CD14-positive monocyte (primary cell): ENCODE results near the gene AKT1S1. TPM values are rescaled to one million over a fixed set of nuclear protein-coding genes. Genes with fewer than 3 reads are reported as not detected.

Source experiments
- DNase-seq, 3 donors: peaks; one replicate each; pipeline ENCODE4 v3.0.0-alpha.2; 2011 to 2022
- H2AFZ ChIP-seq: 2 replicates; pipeline ENCODE4 v1.6.0; 2012; ENCODE audit warnings: mild to moderate bottlenecking, low read depth, low read length, inconsistent platforms; ENCODE audit not compliant: insufficient read depth, poor library complexity, severe bottlenecking
- H3K27ac ChIP-seq, 2 donors: 1 replicate in 1 of 2; 2 replicates in 1 of 2; pipeline ENCODE4 v1.5.1; 2012 to 2013; ENCODE audit warnings: low read length in 2 of 2, control low read depth in 1 of 2, inconsistent platforms in 1 of 2, low read depth in 1 of 2, mild to moderate bottlenecking in 1 of 2
- H3K27me3 ChIP-seq, 2 donors: one replicate each; pipeline versions ENCODE4 v1.6.0 to v1.6.1; 2011 to 2013; ENCODE audit warnings: low read length in 2 of 2; ENCODE audit not compliant: control insufficient read depth in 2 of 2, insufficient read depth in 2 of 2
- H3K36me3 ChIP-seq, 2 donors: replicated peaks in 1 of 2; 1 replicate in 1 of 2; 2 replicates in 1 of 2; pipeline versions ENCODE4 v1.5.1 to v1.6.1; 2012 to 2013; ENCODE audit warnings: low read length in 2 of 2, control low read depth in 1 of 2, inconsistent platforms in 1 of 2, mild to moderate bottlenecking in 1 of 2; ENCODE audit not compliant: insufficient read depth in 2 of 2, control insufficient read depth in 1 of 2
- H3K4me1 ChIP-seq, 2 donors: 1 replicate in 1 of 2; 2 replicates in 1 of 2; pipeline versions ENCODE4 v1.5.1 to v1.6.1; 2012 to 2013; ENCODE audit warnings: low read length in 2 of 2, control low read depth in 1 of 2, inconsistent platforms in 1 of 2, mild to moderate bottlenecking in 1 of 2, moderate library complexity in 1 of 2; ENCODE audit not compliant: insufficient read depth in 2 of 2, control insufficient read depth in 1 of 2
- H3K4me2 ChIP-seq: replicated peaks from 2 replicates; pipeline ENCODE3; 2012; ENCODE audit warnings: low read length, moderate library complexity, mild to moderate bottlenecking; ENCODE audit not compliant: poor library complexity, severe bottlenecking; ENCODE audit errors: extremely low read depth
- H3K4me3 ChIP-seq, 3 experiments: fragments of 200-600 bp in 1 of 3; sonication (generic) in 1 of 3; replicated peaks in 1 of 3; 1 replicate in 2 of 3; 2 replicates in 1 of 3; pipeline ENCODE4 v1.5.1; 2011 to 2013; ENCODE audit warnings: low read length in 3 of 3, mild to moderate bottlenecking in 3 of 3, control low read depth in 2 of 3, low read depth in 2 of 3, inconsistent platforms in 1 of 3, moderate library complexity in 1 of 3
- H3K79me2 ChIP-seq: 2 replicates; pipeline ENCODE4 v1.6.0; 2012; ENCODE audit warnings: mild to moderate bottlenecking, control low read depth, inconsistent platforms, low read length, moderate library complexity; ENCODE audit not compliant: insufficient read depth
- H3K9ac ChIP-seq: 2 replicates; pipeline ENCODE4 v1.6.0; 2017; ENCODE audit warnings: low read length, mild to moderate bottlenecking; ENCODE audit not compliant: insufficient read depth, poor library complexity, severe bottlenecking
- H3K9me3 ChIP-seq, 2 donors: replicated peaks in 1 of 2; 1 replicate in 1 of 2; 2 replicates in 1 of 2; pipeline versions ENCODE4 v1.5.1 to v1.6.1; 2012 to 2013; ENCODE audit warnings: low read length in 2 of 2, control low read depth in 1 of 2; ENCODE audit not compliant: control insufficient read depth in 1 of 2, insufficient read depth in 1 of 2
- H4K20me1 ChIP-seq: 2 replicates; pipeline ENCODE4 v1.6.0; 2012; ENCODE audit warnings: mild to moderate bottlenecking, low read length, control low read depth, moderate library complexity; ENCODE audit not compliant: insufficient read depth
- H3K27ac Mint-ChIP-seq, 7 donors: one replicate each; pipeline ENCODE4 v1.8.0; 2020; ENCODE audit warnings: mild to moderate bottlenecking in 7 of 7, mixed read lengths in 7 of 7, moderate library complexity in 6 of 7, inconsistent platforms in 2 of 7
- H3K27me3 Mint-ChIP-seq, 3 donors: one replicate each; pipeline ENCODE4 v1.8.0; 2021 to 2022; ENCODE audit warnings: low read depth in 3 of 3, mild to moderate bottlenecking in 3 of 3, mixed read lengths in 3 of 3, moderate library complexity in 3 of 3, inconsistent platforms in 1 of 3
- H3K36me3 Mint-ChIP-seq, 2 donors: one replicate each; pipeline ENCODE4 v1.8.0; 2020; ENCODE audit warnings: mixed read lengths in 2 of 2, inconsistent platforms in 1 of 2, mild to moderate bottlenecking in 1 of 2
- H3K4me1 Mint-ChIP-seq: one replicate; pipeline ENCODE4 v1.8.0; 2020; ENCODE audit warnings: mild to moderate bottlenecking, mixed read lengths
- H3K4me3 Mint-ChIP-seq, 2 donors: one replicate each; pipeline ENCODE4 v1.8.0; 2020; ENCODE audit warnings: mild to moderate bottlenecking in 2 of 2, mixed read lengths in 2 of 2, moderate library complexity in 1 of 2
- H3K9me3 Mint-ChIP-seq, 7 donors: one replicate each; pipeline ENCODE4 v1.8.0; 2020 to 2022; ENCODE audit warnings: mixed read lengths in 7 of 7, mild to moderate bottlenecking in 6 of 7, moderate library complexity in 6 of 7, inconsistent platforms in 2 of 7
- CTCF ChIP-seq: fragments of 200-600 bp; IDR thresholded peaks from one replicate; pipeline ENCODE4 v1.8.0; 2022; ENCODE audit warnings: antibody characterized with exemption, mild to moderate bottlenecking
- WGBS: methylation state at CpG from one replicate; pipeline ENCODE4 v1.1.5; 2013; ENCODE audit warnings: missing lambda C conversion rate; ENCODE audit not compliant: insufficient coverage; 5-methylcytosine and 5-hydroxymethylcytosine counted together
- intact Hi-C, 2 donors: fragments of 100-400 bp; cut with micrococcal nuclease; formaldehyde crosslinking; loops; one replicate each; pipeline versions ENCODE4 v1.15.0 to v1.15.1; 2023
- polyA plus RNA-seq, 3 donors: library from polyadenylated mRNA; depleted of rRNA in 1 of 3; unstranded in 2 of 3; stranded (reverse) in 1 of 3; fragments of 300-500 nt in 2 of 3; fragments of >200 nt in 1 of 3; fragmentation: Illumina TruSeq in 2 of 3; gene quantifications; 1 replicate in 2 of 3; 2 replicates in 1 of 3; pipeline ENCODE4 v1.2.3, GENCODE V29; 2012 to 2021

AKT1S1 gene
- polyA plus RNA-seq, 3 donors: 5.4 to 18.2 (median 6.6) TPM

DNA sequence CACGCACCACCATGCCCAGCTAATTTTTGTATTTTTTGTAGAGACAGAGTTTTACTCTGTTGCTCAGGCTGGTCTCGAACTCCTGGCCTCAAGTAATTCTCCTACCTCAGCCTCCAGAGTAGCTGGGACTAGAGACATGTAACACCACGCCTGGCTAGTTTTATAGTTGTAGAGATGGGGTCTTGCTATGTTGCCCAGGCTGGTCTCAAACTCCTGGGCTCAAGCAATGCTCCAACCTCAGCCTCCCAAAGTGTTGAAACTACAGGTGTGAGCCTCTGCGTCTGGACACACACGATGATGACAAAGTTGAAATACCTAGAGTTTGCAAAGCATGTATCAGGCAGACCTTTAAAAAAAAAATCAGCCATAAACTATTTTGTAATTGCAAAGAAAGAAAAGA lies 30.7 kb downstream of the AKT1S1 start:
- Mint-ChIP-seq H3K9me3 (peaks cover 4 to 9% (median 7%) of the 10 kb centered on the region in 7 donors), H3K4me1 (peaks cover 41% of the 10 kb centered on the region), H3K27ac (peak overlapping the region in 1 of 7 donors; percentile 40), H3K27me3 (peaks cover 0 to 3% (median 2%) of the 10 kb centered on the region in 3 donors), H3K36me3 (peaks cover 1 to 4% of the 10 kb centered on the region in 2 donors), H3K4me3 (no peak overlapping the region)
- no peak overlapping the region for H3K4me2 ChIP-seq
- H2AFZ ChIP-seq: no peak overlapping the region
- H3K9ac ChIP-seq: no peak overlapping the region
- H3K27ac ChIP-seq: no peak overlapping the region
- no peaks in the 10 kb centered on the region for H3K36me3 ChIP-seq
- DNase-seq: no peak
- intact Hi-C loops: no loop called here
- H3K27me3 ChIP-seq: no peaks in the 10 kb centered on the region
- H3K4me1 ChIP-seq: peaks cover 40 to 49% of the 10 kb centered on the region in 2 donors
- 100% methylated on average over 1 of the region's 5 CpGs for WGBS
- TF ChIP-seq CTCF: no peak
- no peaks in the 10 kb centered on the region for H3K79me2 ChIP-seq
- H4K20me1 ChIP-seq: no peaks in the 10 kb centered on the region
- no peak overlapping the region for H3K4me3 ChIP-seq
- H3K9me3 ChIP-seq: peaks cover 0 to 4% of the 10 kb centered on the region in 2 donors

DNA sequence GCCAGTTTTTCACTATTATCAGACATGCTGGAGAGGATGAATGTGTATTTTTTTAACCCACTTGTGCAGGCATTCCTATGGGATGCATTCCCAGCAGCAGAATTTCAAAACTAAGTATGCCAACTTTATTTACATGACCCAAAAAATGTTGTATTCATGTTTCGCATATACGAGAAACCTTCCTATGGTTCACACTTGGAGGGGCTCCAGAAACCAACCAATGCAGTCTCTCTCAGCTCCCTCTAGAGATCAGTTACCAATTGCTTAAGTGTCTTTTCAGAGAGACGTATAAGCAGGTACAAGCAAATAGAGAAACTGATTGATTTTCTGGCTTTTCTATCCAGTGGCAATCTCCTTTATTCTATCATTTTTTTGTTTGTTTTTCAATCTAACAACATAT lies 31.7 kb downstream of the AKT1S1 start:
- WGBS: 83% methylated on average over 1 of the region's 3 CpGs
- Mint-ChIP-seq H3K4me3 (no peak overlapping the region), H3K27me3 (peaks cover 0 to 3% (median 2%) of the 10 kb centered on the region in 3 donors), H3K4me1 (peaks cover 41% of the 10 kb centered on the region), H3K9me3 (peaks cover 4 to 9% (median 7%) of the 10 kb centered on the region in 7 donors), H3K36me3 (peaks cover 4 to 9% of the 10 kb centered on the region in 2 donors), H3K27ac (peak overlapping the region in 1 of 7 donors; percentile 57)
- peaks cover 4 to 7% of the 10 kb centered on the region in 2 donors for H3K36me3 ChIP-seq
- no peak for DNase-seq
- H3K4me3 ChIP-seq: no peak overlapping the region
- peaks cover 0 to 4% of the 10 kb centered on the region in 2 donors for H3K9me3 ChIP-seq
- H3K27ac ChIP-seq: no peak overlapping the region
- no peak overlapping the region for H3K4me2 ChIP-seq
- no peak overlapping the region for H2AFZ ChIP-seq
- intact Hi-C loops: no loop called here
- TF ChIP-seq CTCF: no peak
- H3K27me3 ChIP-seq: no peaks in the 10 kb centered on the region
- H3K4me1 ChIP-seq: peaks cover 40 to 49% of the 10 kb centered on the region in 2 donors
- no peaks in the 10 kb centered on the region for H4K20me1 ChIP-seq
- no peaks in the 10 kb centered on the region for H3K79me2 ChIP-seq
- no peak overlapping the region for H3K9ac ChIP-seq
